HepG2 (cell line): ENCODE measurements around the gene BCAS1. TPM values are rescaled to one million over a fixed set of nuclear protein-coding genes. Genes with fewer than 3 reads are reported as not detected.
A peak's percentile ranks its signal among the peaks of the same experiment; 100 is the strongest.

Experiments
- ADNP ChIP-seq: sonication (generic); formaldehyde crosslinking; IDR thresholded peaks from 2 replicates; pipeline ENCODE4 v1.4.0; 2020; ENCODE audit warnings: missing genetic modification reagents
- ARID4A ChIP-seq: sonication (generic); formaldehyde crosslinking; IDR thresholded peaks from 2 replicates; pipeline ENCODE4 v1.5.0; 2020; ENCODE audit warnings: mild to moderate bottlenecking, missing genetic modification reagents, borderline replicate concordance
- ATF2 ChIP-seq: sonication (generic); formaldehyde crosslinking; IDR thresholded peaks from 2 replicates; pipeline ENCODE4 v1.4.0; 2020; ENCODE audit warnings: missing genetic modification reagents
- CREB3 ChIP-seq: sonication (generic); formaldehyde crosslinking; IDR thresholded peaks from 2 replicates; pipeline ENCODE4 v1.5.0; 2020; ENCODE audit warnings: missing genetic modification reagents
- GMEB2 ChIP-seq: IDR thresholded peaks from 2 replicates; pipeline ENCODE4 v1.6.1; 2016; ENCODE audit warnings: missing biosample characterization, missing genetic modification reagents, low read depth
- GPBP1L1 ChIP-seq: sonication (generic); formaldehyde crosslinking; IDR thresholded peaks from 2 replicates; pipeline ENCODE4 v1.5.0; 2020; ENCODE audit warnings: mild to moderate bottlenecking, missing genetic modification reagents
- KLF16 ChIP-seq, 2 experiments: sonication (generic) in 1 of 2; formaldehyde crosslinking in 1 of 2; IDR thresholded peaks; 2 replicates each; pipeline versions ENCODE4 v1.6.1 to v1.8.0; 2016 to 2023; ENCODE audit warnings: missing genetic modification reagents in 2 of 2, missing compliant biosample characterization in 1 of 2
- NFIC ChIP-seq: IDR thresholded peaks from 2 replicates; pipeline ENCODE4 v1.6.1; 2012; ENCODE audit warnings: mild to moderate bottlenecking, low read length, inconsistent platforms
- RXRB ChIP-seq: IDR thresholded peaks from 2 replicates; pipeline ENCODE4 v1.6.1; 2016; ENCODE audit warnings: borderline replicate concordance, missing genetic modification reagents, missing compliant biosample characterization
- SCMH1 ChIP-seq: sonication (generic); formaldehyde crosslinking; IDR thresholded peaks from 2 replicates; pipeline ENCODE4 v1.9.0; 2021; ENCODE audit warnings: missing genetic modification reagents, mild to moderate bottlenecking, borderline replicate concordance
- ZBTB20 ChIP-seq: sonication (generic); formaldehyde crosslinking; IDR thresholded peaks from 2 replicates; pipeline ENCODE4 v1.8.1; 2023; ENCODE audit warnings: missing genetic modification reagents, low read depth, mild to moderate bottlenecking, borderline replicate concordance
- ZBTB37 ChIP-seq: sonication (generic); formaldehyde crosslinking; IDR thresholded peaks from 2 replicates; pipeline ENCODE4 v1.4.0; 2020; ENCODE audit warnings: mild to moderate bottlenecking, missing genetic modification reagents
- ZNF569 ChIP-seq: sonication (generic); formaldehyde crosslinking; IDR thresholded peaks from 2 replicates; pipeline ENCODE4 v1.5.0; 2020; ENCODE audit warnings: mild to moderate bottlenecking, missing genetic modification reagents, moderate library complexity, borderline replicate concordance
- ZNF670 ChIP-seq: sonication (generic); formaldehyde crosslinking; IDR thresholded peaks from 2 replicates; pipeline ENCODE4 v1.8.0; 2022; ENCODE audit warnings: mild to moderate bottlenecking, missing genetic modification reagents, borderline replicate concordance
- ZNF7 ChIP-seq: IDR thresholded peaks from 2 replicates; pipeline ENCODE4 v1.6.1; 2016; ENCODE audit warnings: missing biosample characterization, missing genetic modification reagents
- ZNF740 ChIP-seq: sonication (generic); formaldehyde crosslinking; IDR thresholded peaks from 2 replicates; pipeline ENCODE4 v1.4.0; 2020; ENCODE audit warnings: missing genetic modification reagents
- ZNF83 ChIP-seq: sonication (generic); formaldehyde crosslinking; IDR thresholded peaks from 2 replicates; pipeline ENCODE4 v1.4.0; 2020; ENCODE audit warnings: missing genetic modification reagents, mild to moderate bottlenecking, borderline replicate concordance
- polyA plus RNA-seq, 8 experiments: library from polyadenylated mRNA; depleted of rRNA in 3 of 8; stranded (reverse) in 7 of 8; unstranded in 1 of 8; fragments of >200 nt; fragmentation: Illumina TruSeq in 4 of 8; extraction: Trizol in 4 of 8; gene quantifications; 2 replicates each; pipeline versions ENCODE4 v1.2.1 to v1.2.3, GENCODE V29; 2011 to 2016; ENCODE audit warnings: low read depth in 4 of 8, missing spikeins in 1 of 8, mixed read lengths in 1 of 8; ENCODE audit not compliant: insufficient read depth in 1 of 8
- total RNA-seq, 5 experiments: library from RNA; depleted of rRNA; stranded (reverse); fragments of >200 nt; fragmentation: Illumina TruSeq; extraction: Trizol; gene quantifications; 2 replicates each; pipeline ENCODE4 v1.2.3, GENCODE V29; 2016; ENCODE audit warnings: low read depth in 1 of 5

BCAS1 gene
- total and polyA plus RNA-seq, 2 of the 13 experiments (the other 11 are each of a cell fraction or from before 2014, with no cell fraction given) = 0.55 to 0.91 TPM

- TF ChIP-seq ARID4A (CRISPR knock-in tag) (peak; percentile 12; the same call in 1 of the 2 replicates), GPBP1L1 (CRISPR knock-in tag) (no peak), ADNP (peak; percentile 77; the same call in 1 of the 2 replicates), GMEB2 (CRISPR knock-in tag) (no peak), ZBTB37 (no peak), ZNF83 (CRISPR knock-in tag) (no peak), RXRB (CRISPR knock-in tag) (peak; percentile 57), ATF2 (CRISPR knock-in tag) (peak; percentile 72; the same call in 1 of the 2 replicates), CREB3 (CRISPR knock-in tag) (peak; percentile 38; the same call in 1 of the 2 replicates), SCMH1 (CRISPR knock-in tag) (no peak), ZBTB20 (CRISPR knock-in tag) (no peak), ZNF740 (CRISPR knock-in tag) (no peak), NFIC (no peak), ZNF569 (CRISPR knock-in tag) (no peak), ZNF7 (no peak), ZNF670 (CRISPR knock-in tag) (no peak), KLF16 (CRISPR knock-in tag; IDR thresholded peaks at IDR 0.05) (peak in 1 of 2 experiments; percentile 57; a peak in 1 of 4 replicates)
Observed at GRCh38 chr20:54103067-54103761, 32.8 kb upstream of the BCAS1 start (continued).
